ENCODE results near the gene AKT3.

Gene AKT3

GRCh38 chr1:243513726-243514491 lies 336.1 kb downstream of the AKT3 start:
- H3K4me3 ChIP-seq (ENCODE audit: control insufficient read depth, low read depth, low read length) = no peak overlapping the region
- no peak for DNase-seq (ENCODE audit: low read depth)
- TF ChIP-seq, protein P1, sequence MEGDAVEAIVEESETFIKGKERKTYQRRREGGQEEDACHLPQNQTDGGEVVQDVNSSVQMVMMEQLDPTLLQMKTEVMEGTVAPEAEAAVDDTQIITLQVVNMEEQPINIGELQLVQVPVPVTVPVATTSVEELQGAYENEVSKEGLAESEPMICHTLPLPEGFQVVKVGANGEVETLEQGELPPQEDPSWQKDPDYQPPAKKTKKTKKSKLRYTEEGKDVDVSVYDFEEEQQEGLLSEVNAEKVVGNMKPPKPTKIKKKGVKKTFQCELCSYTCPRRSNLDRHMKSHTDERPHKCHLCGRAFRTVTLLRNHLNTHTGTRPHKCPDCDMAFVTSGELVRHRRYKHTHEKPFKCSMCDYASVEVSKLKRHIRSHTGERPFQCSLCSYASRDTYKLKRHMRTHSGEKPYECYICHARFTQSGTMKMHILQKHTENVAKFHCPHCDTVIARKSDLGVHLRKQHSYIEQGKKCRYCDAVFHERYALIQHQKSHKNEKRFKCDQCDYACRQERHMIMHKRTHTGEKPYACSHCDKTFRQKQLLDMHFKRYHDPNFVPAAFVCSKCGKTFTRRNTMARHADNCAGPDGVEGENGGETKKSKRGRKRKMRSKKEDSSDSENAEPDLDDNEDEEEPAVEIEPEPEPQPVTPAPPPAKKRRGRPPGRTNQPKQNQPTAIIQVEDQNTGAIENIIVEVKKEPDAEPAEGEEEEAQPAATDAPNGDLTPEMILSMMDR (conservative IDR thresholded peaks at IDR 0.05; ENCODE audit: control insufficient read depth, insufficient read depth, low read depth, low read length) = no peak

DNA sequence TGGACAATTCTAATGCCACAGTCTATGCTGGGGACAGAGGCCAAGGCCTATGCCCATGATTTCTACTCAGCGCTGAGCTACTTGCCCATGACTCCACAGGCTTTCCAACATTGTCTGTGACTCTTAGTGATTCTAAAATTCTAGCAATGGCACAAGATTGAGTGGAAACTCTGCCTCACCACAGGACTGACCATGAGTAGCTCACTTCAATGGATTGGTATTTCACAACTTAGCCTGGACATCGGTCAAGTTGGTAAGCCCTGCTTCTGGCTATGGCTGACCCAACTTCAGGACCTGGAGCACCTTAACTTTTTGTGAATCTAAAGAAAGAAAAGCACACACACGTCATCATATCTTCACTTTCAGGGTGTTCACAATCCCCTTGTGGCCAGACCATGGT lies 339.1 kb downstream of the AKT3 start:
- TF ChIP-seq, protein P1 (conservative IDR thresholded peaks at IDR 0.05; ENCODE audit: control insufficient read depth, insufficient read depth, low read depth, low read length) = no peak
- DNase-seq (ENCODE audit: low read depth) = no peak
- H3K4me3 ChIP-seq (ENCODE audit: control insufficient read depth, low read depth, low read length) = no peak overlapping the region

GRCh38 chr1:243508943-243509342 lies 341.1 kb downstream of the AKT3 start:
- TF ChIP-seq, protein P1 (conservative IDR thresholded peaks at IDR 0.05; ENCODE audit: control insufficient read depth, insufficient read depth, low read depth, low read length) = no peak
- H3K4me3 ChIP-seq (ENCODE audit: control insufficient read depth, low read depth, low read length) = no peak overlapping the region
- no peak for DNase-seq (ENCODE audit: low read depth)

DNA sequence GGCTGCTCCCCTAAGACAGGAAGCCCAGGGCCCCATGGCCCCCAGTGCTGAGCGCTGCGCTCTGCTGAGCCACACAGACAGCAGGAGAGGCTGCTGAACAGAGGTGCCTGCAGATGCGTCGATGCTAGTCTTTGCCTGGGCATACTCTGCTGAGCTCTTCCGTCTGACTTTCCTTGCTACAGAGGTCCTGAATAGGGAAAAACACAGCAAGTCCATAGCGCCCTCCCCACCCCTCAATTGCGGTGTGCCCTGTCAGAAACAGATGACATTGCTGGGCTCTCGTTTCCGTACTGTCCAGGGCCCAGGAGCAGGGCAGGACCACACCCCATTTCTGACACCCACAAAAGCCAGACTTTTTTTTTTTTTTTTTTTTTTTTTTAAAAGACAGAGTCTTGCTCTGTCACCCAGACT lies 341.7 kb downstream of the AKT3 start:
- no peak overlapping the region for H3K4me3 ChIP-seq (ENCODE audit: control insufficient read depth, low read depth, low read length)
- no peak for DNase-seq (ENCODE audit: low read depth)
- TF ChIP-seq, protein P1 (conservative IDR thresholded peaks at IDR 0.05; ENCODE audit: control insufficient read depth, insufficient read depth, low read depth, low read length) = no peak

GRCh38 chr1:243507672-243508302 lies 342.3 kb downstream of the AKT3 start:
- no peak for DNase-seq (ENCODE audit: low read depth)
- TF ChIP-seq, protein P1 (conservative IDR thresholded peaks at IDR 0.05; ENCODE audit: control insufficient read depth, insufficient read depth, low read depth, low read length) = no peak
- no peak overlapping the region for H3K4me3 ChIP-seq (ENCODE audit: control insufficient read depth, low read depth, low read length)

DNA sequence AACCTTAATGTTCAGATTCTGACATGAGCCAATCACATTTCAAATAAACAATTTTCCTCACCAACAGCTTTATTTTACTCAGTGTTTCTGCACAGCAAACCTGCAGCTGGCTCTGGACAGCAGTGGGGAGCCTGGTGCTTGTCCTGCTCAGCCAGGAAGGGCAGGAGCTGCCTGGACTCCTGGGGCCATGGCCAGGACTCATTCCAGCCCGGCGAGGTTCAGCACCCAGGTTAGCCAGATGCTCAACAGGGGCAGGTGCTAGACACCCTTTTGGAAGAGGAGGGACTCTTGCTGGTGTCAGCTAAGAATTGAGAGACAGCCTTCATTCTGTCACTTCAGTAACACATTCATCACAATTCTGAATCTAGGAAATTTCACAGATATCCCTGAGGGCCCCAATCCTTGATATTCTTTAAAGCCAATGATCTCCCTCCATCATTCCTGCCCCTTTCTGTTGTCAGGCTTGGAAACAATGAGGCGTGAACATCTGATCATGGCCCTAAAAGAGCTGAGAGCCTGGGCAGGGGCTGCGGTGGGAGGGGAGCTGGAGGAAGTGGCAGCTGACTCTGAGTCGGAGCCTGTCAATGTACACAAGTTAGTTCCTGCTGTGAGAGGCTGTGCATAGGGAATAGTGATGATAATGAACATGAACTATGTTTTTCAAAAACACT lies 342.9 kb downstream of the AKT3 start:
- TF ChIP-seq, protein P1 (conservative IDR thresholded peaks at IDR 0.05; ENCODE audit: control insufficient read depth, insufficient read depth, low read depth, low read length) = no peak
- DNase-seq (ENCODE audit: low read depth) = no peak
- H3K4me3 ChIP-seq (ENCODE audit: control insufficient read depth, low read depth, low read length) = no peak overlapping the region

Data from fibroblast of mammary gland (primary cell).